HG03039 (cell line): ENCODE results near the gene DLX6.

Experiments used
- ATAC-seq: cut with Tn5 transposase; IDR thresholded peaks from one replicate; pipeline ENCODE4 v1.9.1; 2021; ENCODE audit warnings: mild to moderate bottlenecking, moderate library complexity; ENCODE audit not compliant: unreplicated experiment

The DLX6 gene

DNA sequence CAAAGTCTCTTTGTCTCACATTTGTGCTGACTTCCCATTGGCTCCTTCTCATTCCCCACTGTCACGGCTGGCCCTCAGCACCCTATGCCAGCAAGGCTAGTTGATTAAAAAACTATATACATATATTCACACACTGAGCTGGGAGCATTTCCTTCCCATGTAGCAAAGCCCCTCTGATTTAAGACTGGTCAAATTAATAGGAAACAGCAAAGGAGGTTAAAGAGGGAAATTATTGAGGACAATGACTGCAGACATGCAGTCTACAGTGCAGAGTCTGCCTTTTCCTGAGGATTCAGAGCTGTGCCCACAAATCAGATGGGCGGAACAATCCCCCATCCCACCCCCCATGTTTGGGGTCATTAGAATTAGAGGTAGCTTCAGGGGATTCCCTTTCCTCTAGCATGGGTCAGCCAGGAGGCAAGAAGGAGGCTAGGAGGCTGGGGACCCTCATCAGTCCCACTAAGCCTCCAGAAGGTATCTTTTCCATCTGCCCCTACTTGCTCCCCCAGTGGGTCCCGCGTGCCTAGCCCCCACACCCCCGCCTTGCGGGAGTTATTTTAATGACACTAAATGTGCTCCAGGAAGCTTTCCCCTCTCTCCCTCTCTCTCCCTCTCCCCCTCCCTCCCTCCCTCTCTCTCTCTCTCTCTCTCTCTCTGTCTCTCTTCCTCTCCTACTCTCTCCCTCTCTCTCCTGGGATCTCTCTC lies 9.8 kb upstream of the DLX6 start:
- no peak for ATAC-seq

DNA sequence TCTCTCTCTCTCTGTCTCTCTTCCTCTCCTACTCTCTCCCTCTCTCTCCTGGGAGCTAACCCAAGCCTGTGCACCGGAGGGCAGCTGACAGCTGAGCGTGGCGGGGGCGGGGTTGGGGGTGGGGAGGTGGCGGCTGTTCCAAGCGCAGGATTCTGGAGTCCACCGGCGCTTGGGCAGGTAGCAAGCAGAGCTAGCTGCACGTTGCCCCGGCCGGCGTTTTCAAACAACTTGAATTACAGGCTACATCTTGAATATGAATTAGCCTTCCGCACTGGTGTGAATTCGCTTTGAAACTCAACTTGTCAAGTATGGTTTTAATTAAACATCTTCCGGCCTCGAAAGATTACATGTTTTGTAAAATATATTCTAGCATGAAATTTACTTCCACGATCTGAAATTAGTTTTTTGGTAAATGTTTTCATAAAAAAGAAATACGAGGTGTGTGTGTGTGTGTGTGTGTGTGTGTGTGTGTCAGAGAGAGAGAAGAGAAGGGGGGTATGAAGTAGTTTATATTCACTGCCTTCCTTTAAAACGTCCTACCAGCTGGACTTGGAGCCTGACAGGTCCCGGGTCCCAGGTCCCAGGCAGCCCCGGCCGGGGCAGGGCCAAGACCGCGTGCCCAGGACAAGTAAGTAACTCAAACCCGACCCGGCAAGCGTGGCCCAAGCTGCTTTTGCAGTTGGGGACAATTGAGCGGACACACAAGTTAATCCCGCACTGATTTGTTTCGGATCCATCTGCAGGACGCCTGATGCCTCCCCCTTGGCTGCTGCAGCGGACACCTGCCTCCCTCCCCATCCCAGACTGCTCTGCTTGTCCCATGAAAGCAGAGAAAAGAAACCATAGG lies 9.0 kb upstream of the DLX6 start:
- no peak for ATAC-seq

GRCh38 chr7:96996958-96997511 lies 8.3 kb upstream of the DLX6 start:
- no peak for ATAC-seq

DNA sequence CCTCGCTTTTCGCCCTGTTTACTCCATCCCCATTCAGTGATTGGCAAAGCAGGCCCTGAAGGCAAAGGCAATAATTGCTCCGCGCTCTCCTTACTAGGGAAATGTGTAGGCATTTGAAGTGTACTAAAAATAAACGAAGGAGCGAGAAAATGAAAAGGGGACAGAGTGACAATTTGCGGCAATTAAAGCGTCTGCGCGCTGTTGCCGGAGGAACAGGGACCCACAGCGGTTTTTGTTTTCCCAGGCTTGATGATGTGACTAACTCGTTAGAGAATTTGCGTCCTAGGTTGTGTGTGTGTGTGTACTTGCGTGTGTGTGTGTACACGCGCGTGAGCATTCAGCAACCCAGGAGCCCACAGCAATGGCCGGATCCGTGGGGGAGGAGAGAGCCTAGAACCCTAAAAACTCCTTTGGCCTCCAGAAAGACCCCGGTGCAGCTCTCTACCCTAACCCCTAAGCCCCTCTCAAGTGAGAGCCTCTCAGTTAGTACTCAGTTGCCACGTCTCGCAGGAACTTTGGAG lies 7.8 kb upstream of the DLX6 start:
- ATAC-seq = no peak

DNA sequence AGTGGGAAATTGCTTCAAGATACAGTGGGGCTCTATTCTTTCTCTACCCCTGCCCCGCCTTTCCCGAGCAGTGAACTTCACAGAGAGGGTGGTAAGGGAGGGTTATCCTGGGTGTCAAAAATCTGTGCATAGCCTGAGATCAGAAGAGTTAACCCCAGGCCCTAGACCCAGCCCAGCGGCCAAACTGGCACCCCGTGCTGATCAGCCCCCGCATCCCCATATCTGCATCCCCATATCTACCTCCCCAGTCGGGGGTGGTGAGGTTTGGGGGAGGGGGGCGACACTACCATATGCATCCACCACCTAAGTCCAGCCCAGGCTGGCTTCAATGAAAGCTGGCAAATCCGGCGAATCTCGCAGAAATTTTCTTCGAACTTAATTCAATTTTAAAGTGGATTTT lies 7.0 kb upstream of the DLX6 start:
- no peak for ATAC-seq

GRCh38 chr7:96998744-96999143 lies 6.6 kb upstream of the DLX6 start:
- no peak for ATAC-seq

GRCh38 chr7:97001221-97001620 lies 4.1 kb upstream of the DLX6 start:
- no peak for ATAC-seq

DNA sequence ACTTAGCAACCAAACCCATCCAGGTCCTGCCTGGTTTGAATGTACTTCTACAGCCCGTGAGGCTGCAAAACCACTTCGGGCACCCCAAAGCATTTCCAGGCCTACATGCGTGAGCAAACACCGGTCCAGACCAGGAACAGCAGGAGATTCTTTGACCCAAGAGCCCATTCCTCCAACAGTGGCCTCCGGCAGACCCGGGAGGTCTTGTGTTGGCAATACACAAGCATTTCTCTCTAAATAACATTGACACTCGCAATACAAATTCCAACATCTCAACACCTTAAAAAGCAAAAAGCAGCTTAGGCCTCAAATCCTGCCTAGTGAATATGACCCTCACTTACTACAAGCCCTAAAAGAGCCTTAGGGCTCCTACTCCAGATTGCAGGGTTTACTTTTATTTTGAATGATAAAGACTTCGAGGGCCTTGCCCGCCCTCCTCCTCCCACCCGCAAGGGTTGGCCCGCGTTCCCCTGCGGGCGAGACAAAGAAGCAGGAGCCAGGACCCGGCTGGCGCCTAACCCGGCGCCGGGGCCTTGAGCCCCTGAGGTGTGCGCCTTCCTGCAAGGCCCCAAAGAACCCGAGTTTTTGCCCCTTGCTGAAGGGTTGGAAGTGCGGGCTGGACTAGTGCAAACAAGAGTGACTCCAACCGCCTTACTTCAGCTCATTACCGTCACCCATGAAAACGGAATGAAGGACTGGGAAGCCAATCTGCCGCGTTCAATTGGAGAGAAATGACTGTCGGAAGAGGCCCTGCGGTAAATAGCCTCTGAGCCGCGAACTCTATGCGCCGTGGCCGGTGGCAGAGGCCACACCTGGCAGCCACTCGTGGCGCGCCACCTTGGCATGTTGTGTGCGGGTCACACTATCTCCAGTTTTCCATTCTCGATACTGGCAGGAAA lies 3.4 kb upstream of the DLX6 start:
- ATAC-seq = no peak

- no peak for ATAC-seq
These were observed 2.6 kb upstream of the DLX6 start for GRCh38 chr7:97002555-97003261.

- ATAC-seq = no peak
These were observed 1.8 kb upstream of the DLX6 start for GRCh38 chr7:97003262-97004246.

DNA sequence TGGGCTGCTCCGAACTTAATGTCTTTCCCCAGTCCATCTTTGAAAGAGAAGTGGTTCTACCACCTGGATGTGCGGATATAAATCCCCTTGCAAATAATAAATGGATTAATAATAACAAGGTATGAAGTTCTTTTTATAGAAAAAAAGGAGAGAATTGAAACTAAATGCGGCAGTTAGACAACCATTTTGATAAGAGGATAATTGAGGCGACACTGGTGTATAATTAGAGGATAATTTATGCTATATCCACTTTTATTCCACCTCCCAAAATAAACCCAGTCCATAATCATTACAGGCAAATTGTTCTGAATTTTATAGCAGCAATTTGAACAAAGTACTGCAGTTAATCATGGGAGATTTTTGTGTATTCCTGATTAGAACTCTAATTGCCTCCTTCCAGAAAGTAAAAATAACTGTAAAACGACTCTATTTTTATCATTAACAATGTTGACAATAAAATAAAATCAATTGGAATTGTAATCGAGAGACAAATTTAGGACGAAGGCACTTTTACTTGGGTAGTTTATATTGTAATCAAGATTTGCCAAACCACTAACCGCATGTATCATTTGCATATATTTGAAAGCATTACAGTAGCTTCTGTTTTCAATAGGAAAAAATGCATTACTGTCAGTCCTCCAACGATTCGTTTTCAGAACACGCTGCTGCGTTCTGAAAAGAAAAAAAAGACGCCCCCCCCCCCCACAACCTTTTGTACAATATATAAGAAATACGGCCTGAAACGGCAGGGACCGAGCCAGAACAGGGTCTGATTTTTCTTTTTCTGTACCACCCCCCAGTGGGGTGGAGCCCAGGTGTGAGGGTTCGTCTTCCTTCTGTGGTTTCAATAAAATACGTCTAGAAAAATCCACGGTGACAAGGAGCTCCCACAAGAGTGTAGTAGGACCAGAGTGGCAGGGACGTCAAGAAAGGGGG lies 838 bp upstream of the DLX6 start:
- no peak for ATAC-seq

DNA sequence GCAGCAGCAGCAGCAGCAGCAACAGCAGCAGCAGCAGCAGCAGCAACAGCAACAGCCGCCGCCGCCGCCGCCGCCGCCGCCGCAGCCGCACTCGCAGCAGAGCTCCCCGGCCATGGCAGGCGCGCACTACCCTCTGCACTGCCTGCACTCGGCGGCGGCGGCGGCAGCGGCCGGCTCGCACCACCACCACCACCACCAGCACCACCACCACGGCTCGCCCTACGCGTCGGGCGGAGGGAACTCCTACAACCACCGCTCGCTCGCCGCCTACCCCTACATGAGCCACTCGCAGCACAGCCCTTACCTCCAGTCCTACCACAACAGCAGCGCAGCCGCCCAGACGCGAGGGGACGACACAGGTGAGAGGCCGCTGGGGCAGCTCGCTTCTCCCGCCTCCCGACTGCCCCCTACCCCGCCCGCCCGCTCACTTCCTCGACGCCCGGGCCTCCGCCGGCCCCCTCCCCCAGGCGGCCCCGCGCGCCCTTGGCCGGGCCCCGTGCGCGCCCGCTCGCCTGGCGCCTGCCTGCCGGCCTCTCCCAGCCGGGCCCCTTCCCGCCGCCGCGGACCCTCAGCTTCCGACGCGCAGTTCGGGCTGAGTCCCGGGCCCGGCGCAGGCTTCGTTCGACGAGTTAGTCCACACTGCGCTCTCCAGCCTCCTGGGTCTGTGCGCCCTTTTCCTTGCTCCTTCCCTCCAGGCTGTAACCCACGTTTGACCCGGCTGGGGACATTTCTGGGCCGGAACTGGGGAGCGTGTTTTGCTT lies 882 bp downstream of the DLX6 start:
- ATAC-seq = no peak

- ATAC-seq = no peak
These were observed 1.6 kb downstream of the DLX6 start for GRCh38 chr7:97006816-97007582.

GRCh38 chr7:97007583-97007861 lies 2.2 kb downstream of the DLX6 start:
- ATAC-seq = no peak

DNA sequence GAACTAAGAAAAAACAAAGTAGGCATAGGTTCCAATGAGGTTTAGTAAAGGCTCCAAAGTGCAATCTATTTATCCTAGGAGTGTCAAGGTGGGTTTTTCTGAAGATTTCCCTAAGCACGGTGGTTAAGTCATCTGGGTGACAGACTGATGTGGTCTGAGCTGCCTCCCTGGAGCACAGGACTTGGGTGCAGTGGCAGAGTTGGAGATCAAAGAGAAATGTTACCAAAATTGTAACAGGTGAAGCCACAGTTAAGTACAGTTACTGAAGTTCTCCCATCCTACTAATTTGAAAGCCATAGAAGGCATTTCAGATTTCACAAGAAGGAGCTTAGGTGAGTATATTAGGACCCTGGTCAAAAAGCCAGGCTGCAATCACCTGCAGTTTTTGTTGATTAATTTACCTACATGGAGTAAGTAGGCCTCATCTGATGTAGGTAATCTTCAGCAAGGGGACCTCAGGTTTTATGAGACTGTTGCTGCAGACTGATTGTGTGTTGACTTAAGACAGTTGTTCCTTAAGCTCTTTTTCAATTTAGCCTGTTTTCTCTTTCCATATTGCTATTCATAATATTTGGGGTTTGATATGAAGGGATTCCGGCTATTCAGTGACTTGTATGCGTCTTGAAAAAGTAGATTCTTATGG lies 3.0 kb downstream of the DLX6 start:
- ATAC-seq = no peak
